Thyroid gland (tissue), 4 donors: ENCODE measurements around the gene CERCAM.

Experiments
- POLR2A ChIP-seq, 2 donors: fragments of 450-650 bp; IDR thresholded peaks; one replicate each; pipeline ENCODE4 v1.6.1; 2017; ENCODE audit warnings: antibody characterized with exemption in 2 of 2, mild to moderate bottlenecking in 2 of 2, moderate library complexity in 1 of 2
- TF ChIP-seq, protein P1 (sequence below), 6 experiments: fragments of 200-600 bp in 3 of 6; fragments of 450-650 bp in 3 of 6; sonication (generic) in 3 of 6; IDR thresholded peaks; one replicate each; pipeline ENCODE4 v1.5.1; 2016 to 2019; ENCODE audit warnings: antibody characterized with exemption in 6 of 6, mild to moderate bottlenecking in 2 of 6, inconsistent platforms in 1 of 6, moderate library complexity in 1 of 6

DNA sequence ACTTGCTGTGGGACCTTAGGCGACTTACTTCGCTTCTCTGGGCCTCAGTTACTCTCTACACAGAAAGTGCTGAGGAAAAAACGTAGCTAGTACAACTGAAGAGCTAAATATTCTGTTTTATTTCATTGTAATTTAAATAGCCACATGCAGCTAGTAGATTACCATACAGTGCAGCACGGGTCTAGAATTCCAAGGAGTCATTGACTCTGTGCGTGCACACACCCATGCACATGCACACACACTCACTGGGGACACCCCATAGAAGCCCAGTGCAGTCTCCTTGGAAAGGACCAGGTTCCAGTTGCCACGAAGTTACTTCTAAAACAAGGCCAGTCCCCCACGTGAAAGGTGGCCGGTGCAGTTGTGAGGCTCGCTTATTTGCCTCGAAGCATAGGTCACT, 32.5 kb upstream of the CERCAM start:
- TF ChIP-seq POLR2A (IDR thresholded peaks at IDR 0.05): no peak
- TF ChIP-seq, protein P1, sequence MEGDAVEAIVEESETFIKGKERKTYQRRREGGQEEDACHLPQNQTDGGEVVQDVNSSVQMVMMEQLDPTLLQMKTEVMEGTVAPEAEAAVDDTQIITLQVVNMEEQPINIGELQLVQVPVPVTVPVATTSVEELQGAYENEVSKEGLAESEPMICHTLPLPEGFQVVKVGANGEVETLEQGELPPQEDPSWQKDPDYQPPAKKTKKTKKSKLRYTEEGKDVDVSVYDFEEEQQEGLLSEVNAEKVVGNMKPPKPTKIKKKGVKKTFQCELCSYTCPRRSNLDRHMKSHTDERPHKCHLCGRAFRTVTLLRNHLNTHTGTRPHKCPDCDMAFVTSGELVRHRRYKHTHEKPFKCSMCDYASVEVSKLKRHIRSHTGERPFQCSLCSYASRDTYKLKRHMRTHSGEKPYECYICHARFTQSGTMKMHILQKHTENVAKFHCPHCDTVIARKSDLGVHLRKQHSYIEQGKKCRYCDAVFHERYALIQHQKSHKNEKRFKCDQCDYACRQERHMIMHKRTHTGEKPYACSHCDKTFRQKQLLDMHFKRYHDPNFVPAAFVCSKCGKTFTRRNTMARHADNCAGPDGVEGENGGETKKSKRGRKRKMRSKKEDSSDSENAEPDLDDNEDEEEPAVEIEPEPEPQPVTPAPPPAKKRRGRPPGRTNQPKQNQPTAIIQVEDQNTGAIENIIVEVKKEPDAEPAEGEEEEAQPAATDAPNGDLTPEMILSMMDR (IDR thresholded peaks at IDR 0.05): no peak
